ENCODE data around the gene TUBGCP3. TPM values are rescaled to one million over a fixed set of nuclear protein-coding genes. Genes with fewer than 3 reads are reported as not detected.

TUBGCP3 gene
- total and polyA plus RNA-seq, 9 of the 15 experiments (the other 6 are each of a cell fraction or from before 2014, with no cell fraction given) = 3.0 to 24.8 (median 15.2) TPM

DNA sequence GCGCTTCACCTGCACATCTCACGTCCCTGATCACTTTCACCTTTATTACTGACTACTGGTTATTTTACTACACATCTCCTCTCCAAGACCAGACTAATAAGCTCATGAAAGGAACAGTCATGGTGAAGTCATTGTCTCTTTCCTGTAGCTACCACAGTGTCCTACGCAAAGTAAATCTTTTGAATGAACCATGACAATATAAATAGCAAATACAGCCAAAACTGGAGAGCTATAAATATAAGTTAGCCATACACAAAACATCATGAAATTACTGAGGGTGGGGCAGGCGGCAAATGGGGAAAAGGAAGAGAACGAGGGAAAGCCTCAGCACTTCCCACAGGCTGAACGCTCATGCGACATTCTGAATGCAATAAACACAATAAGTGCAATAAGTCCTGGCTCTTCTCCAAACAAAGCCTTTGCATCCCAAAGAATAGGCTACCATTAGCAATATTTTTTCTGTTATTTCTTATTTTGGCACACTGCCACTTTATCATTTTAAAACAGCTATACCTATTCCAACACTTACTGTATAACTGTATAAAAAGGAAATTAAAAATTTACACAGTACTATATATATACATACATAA lies 62.5 kb downstream of the TUBGCP3 start:
- peak; percentile 37; the same call in 1 of the 2 replicates for TF ChIP-seq NFIC (IDR thresholded peaks at IDR 0.05)
- TF ChIP-seq SREBF1 (IDR thresholded peaks at IDR 0.05; ENCODE audit: borderline replicate concordance, low read depth, low read length) = no peak

GRCh38 chr13:112522578-112522977 lies 65.4 kb downstream of the TUBGCP3 start:
- no peak for DNase-seq (ENCODE audit: extremely low read depth in 1 of 4, low spot score in 3 of 4)
- Histone ChIP-seq H3K9me3 (replicated peaks; ENCODE audit: control insufficient read depth, insufficient read depth, low read depth, low read length) (no peaks in the 10 kb centered on the region), H2AFZ (ENCODE audit: low read depth, low read length) (no peak overlapping the region), H3K27ac (ENCODE audit: extremely low read depth, low read depth, low read length) (no peak overlapping the region), H4K20me1 (replicated peaks; ENCODE audit: control insufficient read depth, insufficient read depth, low read length) (no peaks in the 10 kb centered on the region; the same call in 1 of the 2 replicates), H3K9me1 (ENCODE audit: control insufficient read depth, insufficient read depth, low read length) (no peaks in the 10 kb centered on the region), H3K4me3 (no peak overlapping the region), H3K4me1 (replicated peaks in 1 of 2; ENCODE audit: control insufficient read depth in 2 of 2, insufficient read depth in 2 of 2, low read length in 2 of 2) (no peaks in the 10 kb centered on the region), H3K4me2 (ENCODE audit: insufficient read depth, low read length) (no peak overlapping the region), H3K36me3 (ENCODE audit: control insufficient read depth, insufficient read depth, low read length) (peaks cover 59% of the 10 kb centered on the region), H3K79me2 (ENCODE audit: control insufficient read depth, insufficient read depth, low read length) (no peaks in the 10 kb centered on the region), H3K27me3 (ENCODE audit: control insufficient read depth in 2 of 2, insufficient read depth in 2 of 2, low read length in 2 of 2) (no peaks in the 10 kb centered on the region; a peak in 1 of 5 replicates), H3K9ac (ENCODE audit: insufficient read depth in 1 of 2, low read depth in 2 of 2, low read length in 2 of 2) (no peak overlapping the region)
- ChIA-PET POLR2A (no interaction called here), CTCF (ENCODE audit: low intra/inter-chr PET ratio) (no interaction called here)
- intact Hi-C loops (cut with micrococcal nuclease) = no loop called here
- ATAC-seq = no peak
- in situ Hi-C loops (cut with MboI) = no loop called here
- TF ChIP-seq, protein P1, sequence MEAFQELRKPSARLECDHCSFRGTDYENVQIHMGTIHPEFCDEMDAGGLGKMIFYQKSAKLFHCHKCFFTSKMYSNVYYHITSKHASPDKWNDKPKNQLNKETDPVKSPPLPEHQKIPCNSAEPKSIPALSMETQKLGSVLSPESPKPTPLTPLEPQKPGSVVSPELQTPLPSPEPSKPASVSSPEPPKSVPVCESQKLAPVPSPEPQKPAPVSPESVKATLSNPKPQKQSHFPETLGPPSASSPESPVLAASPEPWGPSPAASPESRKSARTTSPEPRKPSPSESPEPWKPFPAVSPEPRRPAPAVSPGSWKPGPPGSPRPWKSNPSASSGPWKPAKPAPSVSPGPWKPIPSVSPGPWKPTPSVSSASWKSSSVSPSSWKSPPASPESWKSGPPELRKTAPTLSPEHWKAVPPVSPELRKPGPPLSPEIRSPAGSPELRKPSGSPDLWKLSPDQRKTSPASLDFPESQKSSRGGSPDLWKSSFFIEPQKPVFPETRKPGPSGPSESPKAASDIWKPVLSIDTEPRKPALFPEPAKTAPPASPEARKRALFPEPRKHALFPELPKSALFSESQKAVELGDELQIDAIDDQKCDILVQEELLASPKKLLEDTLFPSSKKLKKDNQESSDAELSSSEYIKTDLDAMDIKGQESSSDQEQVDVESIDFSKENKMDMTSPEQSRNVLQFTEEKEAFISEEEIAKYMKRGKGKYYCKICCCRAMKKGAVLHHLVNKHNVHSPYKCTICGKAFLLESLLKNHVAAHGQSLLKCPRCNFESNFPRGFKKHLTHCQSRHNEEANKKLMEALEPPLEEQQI (IDR thresholded peaks at IDR 0.05) = no peak
- no peak for TF ChIP-seq CBX8 (IDR thresholded peaks at IDR 0.05; ENCODE audit: borderline replicate concordance, extremely low read depth, low read depth, low read length, poor library complexity, severe bottlenecking)
- TF ChIP-seq KLF6 (CRISPR knock-in tag; IDR thresholded peaks at IDR 0.05; ENCODE audit: borderline replicate concordance) = no peak
- no peak for TF ChIP-seq NEUROD1 (IDR thresholded peaks at IDR 0.05; ENCODE audit: borderline replicate concordance, low read depth, low read length, partially characterized antibody)
- TF ChIP-seq TBL1XR1 (IDR thresholded peaks at IDR 0.05; ENCODE audit: low read length in 2 of 2) = no peak
- TF ChIP-seq ETV5 (CRISPR knock-in tag; IDR thresholded peaks at IDR 0.05; ENCODE audit: low read depth) = no peak
- TF ChIP-seq ZNF217 (CRISPR knock-in tag; IDR thresholded peaks at IDR 0.05) = no peak
- TF ChIP-seq ELF1 (tag; IDR thresholded peaks at IDR 0.05) = no peak
- TF ChIP-seq USF2 (CRISPR knock-in tag; IDR thresholded peaks at IDR 0.05) = no peak
- TF ChIP-seq CBFB (CRISPR knock-in tag; IDR thresholded peaks at IDR 0.05) = no peak
- no TSS peak for BruUV-seq (replicated peaks)
- WGBS (ENCODE audit: insufficient coverage, low coverage, missing lambda C conversion rate) = 85% methylated on average over 5 of the region's 5 CpGs
- no peak for FAIRE-seq

More for the DNA sequence above, 62.5 kb downstream of the TUBGCP3 start:
- CTCF ChIA-PET (ENCODE audit: low intra/inter-chr PET ratio) = no interaction called here
- Histone ChIP-seq H2AFZ (ENCODE audit: low read depth, low read length) (no peak overlapping the region), H3K79me2 (ENCODE audit: control insufficient read depth, insufficient read depth, low read length) (no peaks in the 10 kb centered on the region), H3K4me2 (ENCODE audit: insufficient read depth, low read length) (no peak overlapping the region), H3K27me3 (ENCODE audit: control insufficient read depth in 2 of 2, insufficient read depth in 2 of 2, low read length in 2 of 2) (no peaks in the 10 kb centered on the region; a peak in 1 of 5 replicates), H3K9me3 (replicated peaks; ENCODE audit: control insufficient read depth, insufficient read depth, low read depth, low read length) (no peaks in the 10 kb centered on the region), H3K9me1 (ENCODE audit: control insufficient read depth, insufficient read depth, low read length) (no peaks in the 10 kb centered on the region), H4K20me1 (replicated peaks; ENCODE audit: control insufficient read depth, insufficient read depth, low read length) (no peaks in the 10 kb centered on the region; the same call in 1 of the 2 replicates), H3K4me3 (no peak overlapping the region), H3K27ac (ENCODE audit: extremely low read depth, low read depth, low read length) (no peak overlapping the region), H3K4me1 (replicated peaks in 1 of 2; ENCODE audit: control insufficient read depth in 2 of 2, insufficient read depth in 2 of 2, low read length in 2 of 2) (no peaks in the 10 kb centered on the region), H3K36me3 (ENCODE audit: control insufficient read depth, insufficient read depth, low read length) (peaks cover 42% of the 10 kb centered on the region), H3K9ac (ENCODE audit: insufficient read depth in 1 of 2, low read depth in 2 of 2, low read length in 2 of 2) (no peak overlapping the region)
- BruUV-seq (replicated peaks) = no TSS peak
- 90% methylated on average over 7 of the region's 7 CpGs for WGBS (ENCODE audit: insufficient coverage, low coverage, missing lambda C conversion rate)
- intact Hi-C loops (cut with micrococcal nuclease) = no loop called here
- in situ Hi-C loops (cut with MboI) = no loop called here
- FAIRE-seq (no peak), ATAC-seq (no peak), DNase-seq (ENCODE audit: extremely low read depth in 1 of 4, low spot score in 3 of 4) (no peak)
- POLR2A ChIA-PET = no interaction called here
